Suprapubic skin (tissue), 4 donors: ENCODE results near the gene EME2.

Experiments
- CTCF ChIP-seq, 2 donors: fragments of 200-600 bp in 1 of 2; fragments of 450-650 bp in 1 of 2; sonication (generic) in 1 of 2; IDR thresholded peaks; one replicate each; pipeline ENCODE4 v1.5.1; 2016 to 2019; ENCODE audit warnings: antibody characterized with exemption in 2 of 2, mild to moderate bottlenecking in 1 of 2, moderate library complexity in 1 of 2
- EP300 ChIP-seq: sonication (generic); formaldehyde crosslinking; IDR thresholded peaks from one replicate; pipeline ENCODE4 v1.6.1; 2017; ENCODE audit warnings: antibody characterized with exemption
- POLR2A ChIP-seq, 2 donors: fragments of 450-650 bp; IDR thresholded peaks; one replicate each; pipeline ENCODE4 v1.6.1; 2017; ENCODE audit warnings: antibody characterized with exemption in 2 of 2, mild to moderate bottlenecking in 2 of 2, moderate library complexity in 2 of 2
- POLR2AphosphoS5 ChIP-seq, 3 donors: sonication (generic); formaldehyde crosslinking; IDR thresholded peaks; one replicate each; pipeline ENCODE4 v1.6.1; 2017; ENCODE audit warnings: antibody characterized with exemption in 3 of 3

DNA sequence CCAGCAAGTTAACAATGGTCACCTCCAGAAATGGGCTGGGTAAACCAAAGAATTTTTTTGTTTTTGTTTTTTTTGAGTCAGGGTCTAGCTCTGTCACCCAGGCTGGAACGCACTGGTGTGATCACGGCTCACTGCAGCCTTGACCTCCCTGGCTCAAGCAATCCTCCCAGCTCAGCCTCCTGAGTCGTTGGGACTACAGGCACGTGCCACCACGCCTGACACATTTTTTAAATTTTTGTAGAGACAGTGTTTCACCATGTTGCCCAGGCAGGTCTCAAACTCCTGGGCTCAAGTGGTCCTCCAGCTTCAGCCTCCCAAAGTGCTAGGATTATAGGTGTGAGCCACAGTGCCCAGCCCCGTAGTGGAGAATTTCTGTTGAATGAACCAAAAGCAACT, 8.1 kb downstream of the EME2 start:
- TF ChIP-seq CTCF (IDR thresholded peaks at IDR 0.05) = no peak
- TF ChIP-seq EP300 = no peak
- TF ChIP-seq POLR2AphosphoS5 (IDR thresholded peaks at IDR 0.05) = no peak
- no peak for TF ChIP-seq POLR2A (IDR thresholded peaks at IDR 0.05)
